ENCODE measurements around the gene DENND10.
"Not testable (repeated sequence)": the region's sequence is repeated elsewhere in the genome, so short reads cannot be mapped to it uniquely, and the experiment has no call there.

DENND10 gene

GRCh38 chr10:119084896-119085295, 19.0 kb upstream of the DENND10 start:
- H3K27ac Mint-ChIP-seq: no peak overlapping the region
- H3K4me3 Mint-ChIP-seq: no peak overlapping the region
- DNase-seq (no peak), ATAC-seq (replicated peaks) (no peak)
- H3K27me3 Mint-ChIP-seq: peaks cover 4% of the 10 kb centered on the region in 2 donors
- H3K9me3 Mint-ChIP-seq: no peaks in the 10 kb centered on the region
- H3K36me3 Mint-ChIP-seq: peaks cover 4 to 10% of the 10 kb centered on the region in 2 donors
- H3K4me1 Mint-ChIP-seq: peaks cover 23 to 27% of the 10 kb centered on the region in 2 donors

GRCh38 chr10:119087271-119087882, 16.5 kb upstream of the DENND10 start:
- no peaks in the 10 kb centered on the region for H3K9me3 Mint-ChIP-seq
- H3K4me1 Mint-ChIP-seq: peaks cover 15 to 28% of the 10 kb centered on the region in 2 donors
- peaks cover 4% of the 10 kb centered on the region in 2 donors for H3K27me3 Mint-ChIP-seq
- DNase-seq: no peak
- no peak for ATAC-seq (replicated peaks)
- H3K36me3 Mint-ChIP-seq: no peaks in the 10 kb centered on the region
- no peak overlapping the region for H3K27ac Mint-ChIP-seq
- H3K4me3 Mint-ChIP-seq: no peak overlapping the region

GRCh38 chr10:119090026-119090795, 13.7 kb upstream of the DENND10 start:
- ATAC-seq (replicated peaks) (peak in 1 of 2 donors; percentile 29), DNase-seq (no peak)
- Mint-ChIP-seq H3K4me1 (peaks cover 6 to 22% of the 10 kb centered on the region in 2 donors), H3K27ac (no peak overlapping the region), H3K4me3 (no peak overlapping the region), H3K27me3 (peaks cover 4% of the 10 kb centered on the region in 2 donors), H3K9me3 (no peaks in the 10 kb centered on the region), H3K36me3 (no peaks in the 10 kb centered on the region)

- peaks cover 0 to 4% of the 10 kb centered on the region in 2 donors for H3K27me3 Mint-ChIP-seq
- no peaks in the 10 kb centered on the region for H3K36me3 Mint-ChIP-seq
- ATAC-seq (replicated peaks) (peak in 1 of 2 donors; percentile 69), DNase-seq (no peak)
- no peak overlapping the region for H3K27ac Mint-ChIP-seq
- H3K4me1 Mint-ChIP-seq: peaks cover 0 to 18% of the 10 kb centered on the region in 2 donors
- H3K9me3 Mint-ChIP-seq: no peaks in the 10 kb centered on the region
- H3K4me3 Mint-ChIP-seq: no peak overlapping the region
Observed at GRCh38 chr10:119090968-119091367, 12.9 kb upstream of the DENND10 start.

GRCh38 chr10:119095640-119096039, 8.3 kb upstream of the DENND10 start:
- H3K4me1 Mint-ChIP-seq: peaks cover 0 to 2% of the 10 kb centered on the region in 2 donors
- H3K9me3 Mint-ChIP-seq: no peaks in the 10 kb centered on the region
- H3K4me3 Mint-ChIP-seq: no peak overlapping the region
- no peaks in the 10 kb centered on the region for H3K27me3 Mint-ChIP-seq
- DNase-seq (no peak), ATAC-seq (replicated peaks) (peak in 1 of 2 donors; percentile 33)
- no peaks in the 10 kb centered on the region for H3K36me3 Mint-ChIP-seq
- no peak overlapping the region for H3K27ac Mint-ChIP-seq

- not testable (repeated sequence) for H3K27me3 Mint-ChIP-seq; H3K9me3 Mint-ChIP-seq; ATAC-seq (replicated peaks); H3K4me3 Mint-ChIP-seq; H3K36me3 Mint-ChIP-seq; DNase-seq; H3K4me1 Mint-ChIP-seq; H3K27ac Mint-ChIP-seq
Observed at GRCh38 chr10:119096641-119097415, 7.1 kb upstream of the DENND10 start.

GRCh38 chr10:119098576-119098975, 5.3 kb upstream of the DENND10 start:
- Mint-ChIP-seq H3K4me1 (peaks cover 2 to 3% of the 10 kb centered on the region in 2 donors), H3K27me3 (no peaks in the 10 kb centered on the region), H3K36me3 (no peaks in the 10 kb centered on the region), H3K27ac (no peak overlapping the region), H3K9me3 (no peaks in the 10 kb centered on the region), H3K4me3 (no peak overlapping the region)
- DNase-seq (no peak), ATAC-seq (replicated peaks) (no peak)

GRCh38 chr10:119100434-119101238, 3.3 kb upstream of the DENND10 start:
- H3K36me3 Mint-ChIP-seq: no peaks in the 10 kb centered on the region
- peaks cover 4 to 11% of the 10 kb centered on the region in 2 donors for H3K4me1 Mint-ChIP-seq
- no peak for ATAC-seq (replicated peaks)
- no peak overlapping the region for H3K4me3 Mint-ChIP-seq
- H3K9me3 Mint-ChIP-seq: no peaks in the 10 kb centered on the region
- no peak for DNase-seq
- H3K27me3 Mint-ChIP-seq: no peaks in the 10 kb centered on the region
- no peak overlapping the region for H3K27ac Mint-ChIP-seq

GRCh38 chr10:119101366-119102098, 2.4 kb upstream of the DENND10 start:
- ATAC-seq (replicated peaks): no peak
- Mint-ChIP-seq H3K27me3 (no peaks in the 10 kb centered on the region), H3K4me3 (no peak overlapping the region), H3K27ac (peak overlapping the region; percentile 1), H3K4me1 (peaks cover 4 to 11% of the 10 kb centered on the region in 2 donors), H3K36me3 (no peaks in the 10 kb centered on the region), H3K9me3 (no peaks in the 10 kb centered on the region)
- DNase-seq: no peak

GRCh38 chr10:119103241-119103902, 541 bp upstream of the DENND10 start:
- Mint-ChIP-seq H3K4me1 (peaks cover 4 to 11% of the 10 kb centered on the region in 2 donors), H3K27me3 (no peaks in the 10 kb centered on the region), H3K27ac (no peak overlapping the region), H3K36me3 (peaks cover 4 to 6% of the 10 kb centered on the region in 2 donors), H3K9me3 (no peaks in the 10 kb centered on the region), H3K4me3 (peak overlapping the region; percentile 65 to 72)
- ATAC-seq (replicated peaks) (no peak), DNase-seq (no peak)

- H3K27ac Mint-ChIP-seq: peak overlapping the region; percentile 56
- peaks cover 4 to 8% of the 10 kb centered on the region in 2 donors for H3K36me3 Mint-ChIP-seq
- no peaks in the 10 kb centered on the region for H3K9me3 Mint-ChIP-seq
- no peak for DNase-seq
- peak in 1 of 2 donors; percentile 33 for ATAC-seq (replicated peaks)
- H3K27me3 Mint-ChIP-seq: no peaks in the 10 kb centered on the region
- H3K4me3 Mint-ChIP-seq: peak overlapping the region; percentile 77 to 81
- peaks cover 4 to 11% of the 10 kb centered on the region in 2 donors for H3K4me1 Mint-ChIP-seq
Observed at GRCh38 chr10:119104654-119105015, 722 bp downstream of the DENND10 start.

- Mint-ChIP-seq H3K4me1 (peaks cover 4 to 11% of the 10 kb centered on the region in 2 donors), H3K27me3 (no peaks in the 10 kb centered on the region), H3K36me3 (peaks cover 8 to 12% of the 10 kb centered on the region in 2 donors), H3K27ac (no peak overlapping the region), H3K9me3 (no peaks in the 10 kb centered on the region), H3K4me3 (peak overlapping the region; percentile 77 to 81)
- DNase-seq: no peak
- no peak for ATAC-seq (replicated peaks)
Observed at GRCh38 chr10:119105155-119105554, 1.2 kb downstream of the DENND10 start.

- peak overlapping the region in 1 of 2 donors; percentile 36 for H3K4me3 Mint-ChIP-seq
- H3K9me3 Mint-ChIP-seq; H3K27ac Mint-ChIP-seq; DNase-seq; H3K27me3 Mint-ChIP-seq; ATAC-seq (replicated peaks): not testable (repeated sequence)
- peaks cover 4 to 11% of the 10 kb centered on the region in 2 donors for H3K4me1 Mint-ChIP-seq
- H3K36me3 Mint-ChIP-seq: peaks cover 10 to 13% of the 10 kb centered on the region in 2 donors
Observed at GRCh38 chr10:119105899-119106298, 2.0 kb downstream of the DENND10 start.

Data from stimulated activated naive B cell treated with anti-CD40 and anti-IgM and Interleukin-4, amounts not matched to agents 10 μg/mL and 1 μg/mL and 100 μg/mL, for 72 hours (primary cell).